Pericardium fibroblast (primary cell): ENCODE data around the gene ZNF582. TPM values are rescaled to one million over a fixed set of nuclear protein-coding genes. Genes with fewer than 3 reads are reported as not detected.

Experiments
- total RNA-seq: library from RNA; depleted of rRNA; stranded (reverse); fragments of >200 nt; gene quantifications from 2 replicates; pipeline ENCODE4 v1.2.3, GENCODE V29; 2015

Gene ZNF582
- total RNA-seq = 3.6 and 4.3 TPM in 2 replicates

GRCh38 chr19:56393119-56394012 is at the start of gene ZNF582:
TSS of gene ZNF582 (minus strand) at chr19:56393534. CDS start at chr19:56391752, 1,782 bp downstream.

DNA sequence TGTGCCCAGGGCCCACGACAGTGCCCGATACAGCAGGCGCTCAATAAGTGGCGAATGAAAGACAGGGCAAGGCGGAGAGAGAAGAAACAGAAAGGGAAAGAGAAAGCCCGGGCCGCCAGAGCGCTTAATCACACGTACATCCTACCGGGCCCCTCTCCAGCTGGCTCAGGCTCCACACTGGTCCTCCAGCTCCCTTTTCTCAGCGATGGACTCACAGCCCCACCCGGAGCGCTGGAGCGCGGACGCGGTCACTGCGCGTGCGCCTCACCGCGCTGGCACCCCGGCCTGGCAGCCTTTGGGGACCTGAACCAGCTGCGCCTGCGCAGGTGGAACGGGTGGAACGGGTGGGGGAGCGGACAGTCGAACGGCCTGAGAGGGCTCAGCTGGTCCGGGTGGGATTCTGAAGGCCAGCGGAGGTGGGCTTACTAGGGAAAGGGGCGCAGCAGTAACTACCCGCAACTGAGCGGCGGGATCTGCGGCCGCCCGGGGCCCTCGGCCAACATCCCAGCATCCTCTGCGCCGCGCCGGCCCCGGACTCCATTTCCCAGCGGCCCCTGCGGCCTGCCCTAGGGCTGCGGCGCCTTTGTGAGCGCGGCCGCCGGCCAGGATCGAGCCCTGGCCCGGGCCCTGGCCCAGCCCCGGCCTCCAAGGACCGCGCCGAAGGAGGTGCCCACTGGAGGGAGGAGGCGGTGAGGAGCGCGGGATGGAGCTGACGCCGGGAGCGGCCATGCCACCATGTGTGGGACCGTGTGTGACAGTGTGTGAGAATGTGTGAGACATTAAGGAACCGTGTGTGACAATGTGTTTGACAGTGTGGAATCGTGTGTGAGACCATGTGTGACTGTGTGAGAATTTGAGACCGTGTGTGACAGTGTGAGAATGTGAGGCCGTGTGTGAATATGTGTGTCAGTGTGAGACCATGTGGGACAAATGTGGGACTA is 10.7 kb upstream of the ZNF582 start, which contains the start of gene ZNF583:
Gene ZNF583, plus strand, starts transcription at position 569 of the 941 bp plus-strand sequence. CDS start 2,783 bp downstream, outside the sequence.

Other genes starting within 250 kb of the ZNF582 start
- gene GALP, start 217.5 kb downstream of the ZNF582 start, total RNA-seq = not detected in 2 replicates
- gene ZSCAN5B, start 195.8 kb downstream of the ZNF582 start, total RNA-seq = not detected in 2 replicates
- not detected in 2 replicates for gene ZSCAN5C, start 191.3 kb downstream of the ZNF582 start, total RNA-seq
- gene EDDM13, start 120.8 kb downstream of the ZNF582 start, total RNA-seq = not detected in 2 replicates
- 1.6 and 4.4 TPM in 2 replicates for gene ZSCAN5A, start 78.7 kb downstream of the ZNF582 start, total RNA-seq
- 3.1 and 3.4 TPM in 2 replicates for gene ZNF583, start 10.8 kb upstream of the ZNF582 start, total RNA-seq
- 3.3 and 6.1 TPM in 2 replicates for gene ZNF667, start 83.8 kb upstream of the ZNF582 start, total RNA-seq
- 1.5 and 4.6 TPM in 2 replicates for gene ZNF471, start 114.3 kb upstream of the ZNF582 start, total RNA-seq
- gene ZFP28, start 145.4 kb upstream of the ZNF582 start, total RNA-seq = 7.0 and 11.1 TPM in 2 replicates
- gene ZNF470, start 173.9 kb upstream of the ZNF582 start, total RNA-seq = 2.1 and 3.4 TPM in 2 replicates
- 5.4 and 9.6 TPM in 2 replicates for gene ZNF71, start 201.8 kb upstream of the ZNF582 start, total RNA-seq
- gene SMIM17, start 249.6 kb upstream of the ZNF582 start, total RNA-seq = 0.09 TPM in 1 of 2 replicates, not detected in the other